ENCODE data around the gene FGF4.

The FGF4 gene

GRCh38 chr11:69744435-69744834 lies 30.7 kb downstream of the FGF4 start:
- FAIRE-seq, result no peak
- peak; percentile 35 for DNase-seq (ENCODE audit: insufficient read length, low spot score)
- no peak for TF ChIP-seq POLR2A (IDR thresholded peaks at IDR 0.05; ENCODE audit: low read depth, low read length)

- TF ChIP-seq POLR2A (IDR thresholded peaks at IDR 0.05; ENCODE audit: low read depth, low read length), result no peak
- no peak for FAIRE-seq
Measured at GRCh38 chr11:69734841-69735240, 40.3 kb downstream of the FGF4 start.

GRCh38 chr11:69734367-69734766 lies 40.8 kb downstream of the FGF4 start:
- DNase-seq (ENCODE audit: insufficient read length, low spot score) (no peak), FAIRE-seq (no peak)
- TF ChIP-seq POLR2A (IDR thresholded peaks at IDR 0.05; ENCODE audit: low read depth, low read length), result no peak

More at GRCh38 chr11:69734841-69735240, 40.3 kb downstream of the FGF4 start:
- DNase-seq (ENCODE audit: insufficient read length, low spot score), result no peak

- DNase-seq (ENCODE audit: insufficient read length, low spot score) (no peak), FAIRE-seq (no peak)
- TF ChIP-seq POLR2A (IDR thresholded peaks at IDR 0.05; ENCODE audit: low read depth, low read length), result no peak
Measured at GRCh38 chr11:69732910-69733309, 42.2 kb downstream of the FGF4 start.

- no peak for TF ChIP-seq POLR2A (IDR thresholded peaks at IDR 0.05; ENCODE audit: low read depth, low read length)
- DNase-seq (ENCODE audit: insufficient read length, low spot score), result no peak
- no peak for FAIRE-seq
Measured at GRCh38 chr11:69731110-69731509, 44.0 kb downstream of the FGF4 start.

- TF ChIP-seq POLR2A (IDR thresholded peaks at IDR 0.05; ENCODE audit: low read depth, low read length), result no peak
- DNase-seq (ENCODE audit: insufficient read length, low spot score) (no peak), FAIRE-seq (no peak)
Measured at GRCh38 chr11:69730500-69730899, 44.6 kb downstream of the FGF4 start.

GRCh38 chr11:69729252-69729651 lies 45.9 kb downstream of the FGF4 start:
- FAIRE-seq, result no peak
- TF ChIP-seq POLR2A (IDR thresholded peaks at IDR 0.05; ENCODE audit: low read depth, low read length), result no peak
- no peak for DNase-seq (ENCODE audit: insufficient read length, low spot score)

- FAIRE-seq (no peak), DNase-seq (ENCODE audit: insufficient read length, low spot score) (no peak)
- TF ChIP-seq POLR2A (IDR thresholded peaks at IDR 0.05; ENCODE audit: low read depth, low read length), result no peak
Measured at GRCh38 chr11:69727266-69727665, 47.9 kb downstream of the FGF4 start.

GRCh38 chr11:69726481-69726880 lies 48.7 kb downstream of the FGF4 start:
- no peak for TF ChIP-seq POLR2A (IDR thresholded peaks at IDR 0.05; ENCODE audit: low read depth, low read length)
- FAIRE-seq, result no peak
- DNase-seq (ENCODE audit: insufficient read length, low spot score), result no peak

- FAIRE-seq, result no peak
- TF ChIP-seq POLR2A (IDR thresholded peaks at IDR 0.05; ENCODE audit: low read depth, low read length), result no peak
- DNase-seq (ENCODE audit: insufficient read length, low spot score), result no peak
Measured at GRCh38 chr11:69726019-69726418, 49.1 kb downstream of the FGF4 start.

GRCh38 chr11:69721745-69722144 lies 53.4 kb downstream of the FGF4 start:
- FAIRE-seq, result no peak
- TF ChIP-seq POLR2A (IDR thresholded peaks at IDR 0.05; ENCODE audit: low read depth, low read length), result no peak
- no peak for DNase-seq (ENCODE audit: insufficient read length, low spot score)

- TF ChIP-seq POLR2A (IDR thresholded peaks at IDR 0.05; ENCODE audit: low read depth, low read length), result no peak
- DNase-seq (ENCODE audit: insufficient read length, low spot score), result no peak
- no peak for FAIRE-seq
Measured at GRCh38 chr11:69721106-69721505, 54.0 kb downstream of the FGF4 start.
